Gastroesophageal sphincter (tissue), 3 donors: Measurements from ENCODE around the gene FBXO38.

ENCODE experiments used
- CTCF ChIP-seq, 4 experiments: fragments of 200-600 bp in 2 of 4; fragments of 450-650 bp in 2 of 4; sonication (generic) in 1 of 4; IDR thresholded peaks; one replicate each; pipeline ENCODE4 v1.5.1; 2017 to 2019; ENCODE audit warnings: antibody characterized with exemption in 4 of 4, mild to moderate bottlenecking in 2 of 4, moderate library complexity in 2 of 4
- EP300 ChIP-seq: sonication (generic); formaldehyde crosslinking; IDR thresholded peaks from one replicate; pipeline ENCODE4 v1.6.1; 2017; ENCODE audit warnings: antibody characterized with exemption, mild to moderate bottlenecking
- POLR2A ChIP-seq, 2 donors: fragments of 450-650 bp; IDR thresholded peaks; one replicate each; pipeline ENCODE4 v1.6.1; 2017; ENCODE audit warnings: antibody characterized with exemption in 2 of 2, mild to moderate bottlenecking in 2 of 2, moderate library complexity in 1 of 2

DNA sequence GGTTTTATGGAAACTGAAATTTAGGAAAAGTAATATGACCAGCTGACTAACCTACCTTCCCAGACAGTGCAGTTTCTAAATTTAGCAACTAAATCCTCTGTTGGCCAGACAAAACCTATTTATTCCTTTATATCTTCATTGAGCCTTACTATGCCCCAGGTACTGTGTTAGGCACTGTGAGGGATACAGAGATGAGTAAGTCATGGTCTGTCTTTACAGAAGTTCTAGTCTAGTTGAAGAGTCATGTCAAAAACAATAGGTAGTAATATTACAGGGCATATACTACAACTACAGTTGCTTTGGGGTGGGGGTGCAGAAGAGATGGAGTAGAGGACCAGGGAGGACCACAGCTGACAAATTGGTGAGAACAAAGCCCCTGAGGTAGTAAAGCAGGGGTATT, 42.8 kb downstream of the FBXO38 start:
- TF ChIP-seq POLR2A (IDR thresholded peaks at IDR 0.05): no peak
- TF ChIP-seq CTCF (IDR thresholded peaks at IDR 0.05): no peak
- TF ChIP-seq EP300: no peak
